HG03521 (cell line): ENCODE data around the gene SKA1.

ENCODE experiments used
- ATAC-seq: cut with Tn5 transposase; IDR thresholded peaks from one replicate; pipeline ENCODE4 v1.9.1; 2021; ENCODE audit warnings: mild to moderate bottlenecking, moderate library complexity; ENCODE audit not compliant: unreplicated experiment

The SKA1 gene

DNA sequence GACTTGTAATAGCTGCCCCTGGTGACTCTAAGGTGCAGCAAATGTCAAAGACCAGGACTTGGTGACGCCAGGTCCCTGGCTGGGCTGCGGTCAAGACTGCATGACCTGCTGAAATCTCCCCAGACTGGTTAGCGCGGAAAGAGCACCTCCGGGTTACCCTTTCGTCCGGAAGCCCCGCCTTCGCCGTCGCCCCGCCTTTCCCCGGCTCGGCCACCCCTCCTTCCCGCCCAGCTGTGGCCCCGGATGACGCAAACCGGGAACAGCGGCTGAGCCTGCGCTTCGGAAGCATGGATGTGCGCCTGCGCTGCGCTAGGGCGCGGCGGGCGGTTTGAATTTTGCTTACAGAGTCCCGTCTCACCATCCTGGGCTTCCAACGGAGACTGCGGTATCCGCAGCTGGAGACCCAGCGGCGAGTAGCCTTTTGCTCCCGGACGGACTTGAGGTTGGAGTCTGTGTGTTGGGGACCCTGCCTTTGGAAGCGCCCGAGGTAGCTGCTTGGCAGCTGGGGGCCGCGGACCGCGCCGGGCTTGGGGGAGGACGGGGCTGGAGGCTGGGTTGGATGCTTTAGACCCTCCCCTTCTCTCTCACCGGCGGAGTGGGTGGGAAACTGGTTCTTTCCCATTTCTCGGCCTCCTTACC is at the start of gene SKA1:
SKA1 (plus strand) TSS at position 294 of the 639 bp plus-strand sequence. CDS start 785 bp downstream, outside the sequence.
- ATAC-seq = peak; percentile 94

- no peak for ATAC-seq
Measured at GRCh38 chr18:50327983-50328382, 46.9 kb upstream of the SKA1 start.

GRCh38 chr18:50330176-50330575 is 44.7 kb upstream of the SKA1 start:
- ATAC-seq = no peak

DNA sequence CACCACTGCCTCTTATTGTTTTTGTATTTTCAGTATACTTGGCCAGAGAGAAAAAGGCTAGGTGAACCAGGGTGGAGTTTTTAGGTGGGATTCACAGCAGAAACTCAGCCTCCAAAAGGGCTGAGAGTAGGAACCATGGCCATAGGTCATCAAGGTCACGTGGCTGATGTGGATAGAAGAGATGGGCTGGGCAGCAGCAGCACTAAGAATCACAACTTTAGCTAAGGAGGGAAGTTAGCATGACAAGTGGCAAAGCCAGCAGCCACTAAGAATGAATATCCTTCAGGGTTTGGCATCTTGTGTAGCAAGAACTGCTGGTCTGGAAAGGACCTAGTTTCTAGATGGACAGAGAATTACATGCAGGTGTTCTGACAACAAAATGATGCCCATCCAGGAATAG is 43.2 kb upstream of the SKA1 start:
- no peak for ATAC-seq

- ATAC-seq = peak; percentile 41
Measured at GRCh38 chr18:50334546-50335152, 40.2 kb upstream of the SKA1 start.

GRCh38 chr18:50338122-50338521 is 36.7 kb upstream of the SKA1 start:
- no peak for ATAC-seq

DNA sequence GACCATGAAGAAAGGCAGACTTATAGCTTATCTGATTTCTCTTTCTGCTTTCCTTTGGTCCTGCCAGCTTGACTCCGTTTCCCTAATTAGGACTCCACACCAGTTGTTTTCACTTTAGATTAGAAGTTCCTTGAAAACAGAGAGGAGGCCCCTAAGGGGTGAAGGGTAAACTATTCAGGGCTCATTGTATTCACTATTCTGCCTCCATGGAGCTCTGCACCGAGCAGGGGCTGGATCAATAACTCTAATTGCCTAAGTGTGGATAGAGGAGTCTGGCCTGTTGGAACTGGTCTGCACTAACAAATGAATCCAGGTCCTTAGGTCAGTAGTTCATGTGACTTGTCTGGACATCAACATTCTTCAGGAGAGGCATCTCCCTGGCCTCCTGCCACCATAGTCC is 36.1 kb upstream of the SKA1 start:
- ATAC-seq = no peak

- ATAC-seq = no peak
Measured at GRCh38 chr18:50340078-50340477, 34.8 kb upstream of the SKA1 start.

DNA sequence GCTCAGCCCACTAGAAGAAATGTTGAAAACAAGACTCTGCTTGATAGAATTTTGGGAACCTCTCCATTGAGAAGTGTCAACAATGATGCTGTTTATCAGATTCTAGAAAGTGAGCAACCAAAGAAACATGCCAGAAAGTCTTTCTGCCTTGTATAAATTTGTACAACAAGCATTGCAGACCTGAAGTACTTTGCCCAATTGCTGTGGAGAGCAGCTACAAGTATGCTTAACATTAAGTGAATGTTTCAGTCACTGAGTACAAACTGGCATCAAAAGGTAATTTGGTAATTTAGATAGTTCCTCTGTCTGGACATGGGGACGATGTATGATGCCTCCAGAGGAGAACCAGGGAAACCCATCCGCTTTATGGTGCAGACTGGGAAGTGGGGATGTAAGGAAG is 33.4 kb upstream of the SKA1 start:
- ATAC-seq = no peak

GRCh38 chr18:50350699-50351098 is 24.1 kb upstream of the SKA1 start:
- ATAC-seq = no peak

GRCh38 chr18:50356036-50356945 is 18.6 kb upstream of the SKA1 start:
- peak; percentile 67 for ATAC-seq

DNA sequence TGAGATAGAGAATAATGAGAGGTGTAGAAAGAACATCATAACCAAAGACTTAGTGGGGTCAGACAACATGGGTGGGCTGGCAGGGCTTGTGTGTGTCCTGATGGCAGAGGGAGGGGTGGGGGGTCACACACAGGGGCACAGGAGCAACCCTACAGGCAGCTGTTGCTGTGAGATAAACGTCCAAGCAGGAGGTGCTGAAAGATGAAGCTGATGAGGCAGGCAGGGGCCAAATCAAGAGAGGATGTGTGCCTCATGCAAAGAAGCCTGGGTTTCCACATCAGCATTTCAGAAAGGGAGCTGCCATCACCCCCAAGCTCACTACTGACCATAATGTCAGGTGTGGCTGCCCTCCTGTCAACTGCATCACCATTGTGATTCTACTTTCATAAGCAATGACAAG is 16.0 kb upstream of the SKA1 start:
- no peak for ATAC-seq

DNA sequence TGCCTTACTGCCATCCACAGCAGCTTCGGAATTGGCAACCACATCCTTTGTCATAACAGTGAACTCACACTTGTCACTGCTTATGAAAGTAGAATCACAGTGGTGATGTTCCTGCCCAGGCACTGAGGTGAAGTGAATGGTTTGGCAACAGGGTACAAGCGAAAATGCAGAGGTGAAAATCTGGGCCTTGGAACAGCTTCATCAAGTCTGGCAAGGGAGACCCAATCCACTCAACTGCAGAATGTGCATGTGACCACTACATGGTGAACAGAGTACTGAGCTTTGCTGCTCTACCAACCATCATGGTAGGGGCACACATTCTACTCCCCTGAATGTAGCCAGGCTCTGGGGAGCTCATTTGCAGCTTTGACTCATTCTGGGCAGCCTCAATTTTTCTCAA is 15.0 kb upstream of the SKA1 start:
- ATAC-seq = no peak

DNA sequence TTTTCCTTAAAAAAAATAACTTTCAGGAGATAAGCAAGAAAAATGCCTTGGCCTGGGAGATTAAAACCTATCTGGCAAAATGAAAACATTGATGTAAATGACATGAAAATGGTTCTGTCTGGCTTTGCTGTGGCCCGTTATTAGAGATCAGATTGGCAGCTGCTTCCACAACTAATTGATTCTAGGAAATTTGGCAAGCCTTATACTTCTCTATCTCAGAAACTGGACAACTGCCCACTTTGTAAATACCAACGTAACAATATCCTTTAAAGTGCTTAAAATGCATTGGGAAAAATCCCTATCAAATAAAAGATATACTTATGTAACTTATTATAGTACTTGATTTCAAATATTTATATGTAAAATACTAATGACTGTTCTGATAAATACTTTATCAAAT is 14.2 kb upstream of the SKA1 start:
- no peak for ATAC-seq

- no peak for ATAC-seq
Measured at GRCh38 chr18:50369672-50370071, 5.2 kb upstream of the SKA1 start.

GRCh38 chr18:50372743-50373142 is 2.1 kb upstream of the SKA1 start:
- no peak for ATAC-seq

DNA sequence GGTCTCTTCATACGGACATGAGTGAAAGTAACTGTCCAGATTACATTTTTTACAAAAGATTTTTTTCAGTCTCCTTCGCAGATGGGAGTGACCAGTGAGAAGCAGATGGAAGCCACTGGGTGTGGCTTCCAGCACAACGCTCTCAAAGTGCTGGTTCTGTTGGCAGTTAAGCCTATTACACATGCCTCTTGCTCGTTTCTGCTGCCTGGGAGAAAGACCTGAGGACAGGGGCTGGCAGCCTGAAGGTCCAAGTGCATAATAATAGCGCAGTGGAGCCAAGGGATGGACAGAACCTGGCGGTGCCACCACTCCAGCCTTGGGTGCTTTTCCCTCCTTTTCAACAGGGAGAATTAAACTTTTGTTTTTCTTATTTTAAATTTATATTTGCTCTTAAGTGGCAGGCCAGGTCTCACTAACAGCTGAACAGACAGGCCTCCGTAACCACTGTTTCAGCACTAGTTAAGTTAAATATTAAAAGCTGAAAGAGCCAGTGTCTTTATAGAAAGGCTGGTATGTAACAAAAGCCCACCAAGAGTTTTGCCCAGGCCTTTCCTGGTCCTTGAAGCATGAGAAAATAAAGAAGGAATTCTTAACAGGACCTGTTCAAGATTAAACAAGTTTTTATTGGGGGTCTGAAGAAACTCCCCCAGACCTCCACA is 1.2 kb upstream of the SKA1 start:
- no peak for ATAC-seq

GRCh38 chr18:50374220-50374752 is 560 bp upstream of the SKA1 start:
- ATAC-seq = no peak

DNA sequence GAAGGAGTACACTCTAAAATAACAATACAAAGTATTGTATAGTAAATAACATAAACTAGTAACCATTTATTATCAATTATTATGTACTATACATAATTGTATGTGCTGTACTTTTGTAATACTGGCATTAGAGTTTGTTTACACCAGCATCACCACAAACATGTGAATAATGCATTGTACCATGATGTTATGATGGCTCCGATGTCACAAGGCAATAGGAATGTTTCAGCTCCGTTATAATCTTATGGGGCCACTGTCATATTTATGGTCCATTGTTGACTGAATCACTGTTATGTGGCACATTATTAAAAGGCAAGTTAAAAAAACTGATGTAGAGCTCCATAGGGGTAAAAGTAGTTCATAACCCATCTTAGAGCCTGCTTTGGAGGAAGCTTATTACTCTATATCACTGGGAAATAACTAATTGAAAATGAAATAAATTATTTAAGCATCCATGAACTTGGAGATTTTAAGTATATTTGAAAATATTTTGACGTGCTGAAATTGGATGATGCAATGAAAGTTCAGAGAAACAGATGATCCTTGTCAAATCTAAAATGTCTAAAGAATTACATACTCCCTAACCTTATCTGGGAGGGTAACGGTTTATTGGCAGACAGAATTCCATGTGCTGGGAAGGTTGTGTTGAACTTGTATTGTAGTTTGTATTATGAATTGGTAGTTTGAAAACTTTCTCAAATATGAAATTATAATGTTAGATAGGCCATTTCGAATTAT is 2.4 kb downstream of the SKA1 start:
- ATAC-seq = no peak

GRCh38 chr18:50388988-50389387 is 14.1 kb downstream of the SKA1 start:
- ATAC-seq = no peak
